Breast epithelium (tissue), 3 donors: Measurements from ENCODE around the gene HRH2. TPM values are rescaled to one million over a fixed set of nuclear protein-coding genes. Genes with fewer than 3 reads are reported as not detected.

Experiments used
- total RNA-seq, 3 donors: library from RNA; depleted of rRNA; stranded (reverse); fragments of >200 nt; gene quantifications; one replicate each; pipeline ENCODE4 v1.1.0, GENCODE V29; 2016

HRH2 gene
- total RNA-seq, 3 donors from 2014 or later: 0.73 to 5.0 (median 2.0) TPM

Other genes with a start within 250 kb of the HRH2 start
- gene DRD1, start 213.9 kb upstream of the HRH2 start, total RNA-seq: under 1 TPM in 2 of 3 donors, not detected in 1; under 0.01 to 0.33 TPM
- gene SFXN1, start 179.5 kb upstream of the HRH2 start, total RNA-seq: 10 to 100 TPM; 16.6 to 30.5 (median 20.9) TPM
- gene CPLX2, start 213.5 kb downstream of the HRH2 start, total RNA-seq: not detected